ENCODE measurements around the gene P3H3. TPM values are rescaled to one million over a fixed set of nuclear protein-coding genes. Genes with fewer than 3 reads are reported as not detected.

The P3H3 gene
- total and polyA plus RNA-seq, 9 of the 15 experiments (the other 6 are each of a cell fraction or from before 2014, with no cell fraction given) = 0.03 to 15.0 (median 4.8) TPM

DNA sequence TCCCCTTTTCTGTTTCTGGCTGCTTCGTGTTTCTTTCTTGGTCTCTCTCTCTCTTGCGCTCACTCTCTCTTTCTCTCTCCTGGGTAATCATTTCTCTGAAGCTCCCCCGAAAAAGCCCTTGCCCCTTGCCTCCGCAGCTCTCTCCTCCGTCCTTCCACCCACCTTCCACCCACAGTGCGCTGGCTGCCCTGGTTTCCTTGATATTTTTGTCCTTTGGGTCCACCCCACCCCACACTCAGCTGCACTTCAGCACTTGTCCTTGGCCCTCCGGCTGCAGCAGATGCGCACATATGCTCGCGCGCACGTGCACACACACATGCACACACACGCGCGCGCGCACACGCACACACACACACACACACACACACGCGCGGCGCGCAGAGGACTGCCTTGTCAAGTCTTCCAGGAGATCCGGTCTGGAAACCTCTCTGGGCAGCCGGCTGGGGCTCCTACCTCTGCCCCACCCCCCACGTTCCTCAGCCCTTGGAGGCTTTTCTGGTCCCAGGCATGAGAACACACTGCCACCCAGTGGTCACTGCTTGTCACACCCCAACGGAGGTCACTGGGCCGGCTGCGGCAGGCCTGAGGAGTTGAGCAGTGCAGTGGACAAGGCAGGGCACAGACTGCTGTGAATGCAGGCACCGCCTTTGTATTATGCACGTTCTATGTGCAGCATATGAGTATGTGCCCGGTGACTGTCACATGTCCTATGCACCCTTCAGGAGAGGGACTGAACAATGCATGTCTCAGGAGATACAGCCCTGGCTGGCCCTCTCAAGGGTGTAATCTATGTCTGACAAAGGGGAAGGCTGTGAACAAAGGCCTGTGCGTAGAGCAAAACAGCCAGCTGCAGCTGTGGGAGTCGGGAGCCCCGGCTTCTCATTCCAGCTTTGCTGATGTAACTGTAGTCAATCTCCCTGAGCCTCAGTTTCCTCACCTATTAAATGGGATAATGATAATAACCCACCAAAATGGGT is 49.3 kb upstream of the P3H3 start (continued):
- TF ChIP-seq MTA3 (IDR thresholded peaks at IDR 0.05; ENCODE audit: borderline replicate concordance) (0 out of 2 replicates have a peak, but pooled peaks have one; percentile 46), MCM3 (IDR thresholded peaks at IDR 0.05) (no peak), SNRNP70 (optimal IDR thresholded peaks at IDR 0.05; ENCODE audit: low read depth, low read length) (no peak), ZNF699 (CRISPR knock-in tag; IDR thresholded peaks at IDR 0.05; ENCODE audit: insufficient replicate concordance) (no peak), YBX1 (IDR thresholded peaks at IDR 0.05) (no peak), RFX7 (CRISPR knock-in tag; IDR thresholded peaks at IDR 0.05) (no peak), POLR2G (IDR thresholded peaks at IDR 0.05; ENCODE audit: low read depth, low read length) (peak; percentile 64), ZNF316 (IDR thresholded peaks at IDR 0.05) (no peak), TEAD1 (CRISPR knock-in tag; IDR thresholded peaks at IDR 0.05) (peak in 1 of 2 experiments; percentile 70; a peak in 1 of 4 replicates), MXI1 (IDR thresholded peaks at IDR 0.05; ENCODE audit: low read depth, low read length) (no peak), ZNF174 (CRISPR knock-in tag; IDR thresholded peaks at IDR 0.05) (no peak), MAFG (tag; conservative IDR thresholded peaks at IDR 0.05) (no peak), GABPB2 (CRISPR knock-in tag; conservative IDR thresholded peaks at IDR 0.05) (no peak), POLR3G (IDR thresholded peaks at IDR 0.05; ENCODE audit: extremely low read depth, insufficient read length, insufficient replicate concordance) (no peak)
- TF ChIP-seq, protein P1, sequence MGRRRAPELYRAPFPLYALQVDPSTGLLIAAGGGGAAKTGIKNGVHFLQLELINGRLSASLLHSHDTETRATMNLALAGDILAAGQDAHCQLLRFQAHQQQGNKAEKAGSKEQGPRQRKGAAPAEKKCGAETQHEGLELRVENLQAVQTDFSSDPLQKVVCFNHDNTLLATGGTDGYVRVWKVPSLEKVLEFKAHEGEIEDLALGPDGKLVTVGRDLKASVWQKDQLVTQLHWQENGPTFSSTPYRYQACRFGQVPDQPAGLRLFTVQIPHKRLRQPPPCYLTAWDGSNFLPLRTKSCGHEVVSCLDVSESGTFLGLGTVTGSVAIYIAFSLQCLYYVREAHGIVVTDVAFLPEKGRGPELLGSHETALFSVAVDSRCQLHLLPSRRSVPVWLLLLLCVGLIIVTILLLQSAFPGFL (CRISPR knock-in tag; IDR thresholded peaks at IDR 0.05) = no peak
- TF ChIP-seq, protein P2, sequence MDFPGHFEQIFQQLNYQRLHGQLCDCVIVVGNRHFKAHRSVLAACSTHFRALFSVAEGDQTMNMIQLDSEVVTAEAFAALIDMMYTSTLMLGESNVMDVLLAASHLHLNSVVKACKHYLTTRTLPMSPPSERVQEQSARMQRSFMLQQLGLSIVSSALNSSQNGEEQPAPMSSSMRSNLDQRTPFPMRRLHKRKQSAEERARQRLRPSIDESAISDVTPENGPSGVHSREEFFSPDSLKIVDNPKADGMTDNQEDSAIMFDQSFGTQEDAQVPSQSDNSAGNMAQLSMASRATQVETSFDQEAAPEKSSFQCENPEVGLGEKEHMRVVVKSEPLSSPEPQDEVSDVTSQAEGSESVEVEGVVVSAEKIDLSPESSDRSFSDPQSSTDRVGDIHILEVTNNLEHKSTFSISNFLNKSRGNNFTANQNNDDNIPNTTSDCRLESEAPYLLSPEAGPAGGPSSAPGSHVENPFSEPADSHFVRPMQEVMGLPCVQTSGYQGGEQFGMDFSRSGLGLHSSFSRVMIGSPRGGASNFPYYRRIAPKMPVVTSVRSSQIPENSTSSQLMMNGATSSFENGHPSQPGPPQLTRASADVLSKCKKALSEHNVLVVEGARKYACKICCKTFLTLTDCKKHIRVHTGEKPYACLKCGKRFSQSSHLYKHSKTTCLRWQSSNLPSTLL (IDR thresholded peaks at IDR 0.05) = no peak
- TF ChIP-seq, protein P3, sequence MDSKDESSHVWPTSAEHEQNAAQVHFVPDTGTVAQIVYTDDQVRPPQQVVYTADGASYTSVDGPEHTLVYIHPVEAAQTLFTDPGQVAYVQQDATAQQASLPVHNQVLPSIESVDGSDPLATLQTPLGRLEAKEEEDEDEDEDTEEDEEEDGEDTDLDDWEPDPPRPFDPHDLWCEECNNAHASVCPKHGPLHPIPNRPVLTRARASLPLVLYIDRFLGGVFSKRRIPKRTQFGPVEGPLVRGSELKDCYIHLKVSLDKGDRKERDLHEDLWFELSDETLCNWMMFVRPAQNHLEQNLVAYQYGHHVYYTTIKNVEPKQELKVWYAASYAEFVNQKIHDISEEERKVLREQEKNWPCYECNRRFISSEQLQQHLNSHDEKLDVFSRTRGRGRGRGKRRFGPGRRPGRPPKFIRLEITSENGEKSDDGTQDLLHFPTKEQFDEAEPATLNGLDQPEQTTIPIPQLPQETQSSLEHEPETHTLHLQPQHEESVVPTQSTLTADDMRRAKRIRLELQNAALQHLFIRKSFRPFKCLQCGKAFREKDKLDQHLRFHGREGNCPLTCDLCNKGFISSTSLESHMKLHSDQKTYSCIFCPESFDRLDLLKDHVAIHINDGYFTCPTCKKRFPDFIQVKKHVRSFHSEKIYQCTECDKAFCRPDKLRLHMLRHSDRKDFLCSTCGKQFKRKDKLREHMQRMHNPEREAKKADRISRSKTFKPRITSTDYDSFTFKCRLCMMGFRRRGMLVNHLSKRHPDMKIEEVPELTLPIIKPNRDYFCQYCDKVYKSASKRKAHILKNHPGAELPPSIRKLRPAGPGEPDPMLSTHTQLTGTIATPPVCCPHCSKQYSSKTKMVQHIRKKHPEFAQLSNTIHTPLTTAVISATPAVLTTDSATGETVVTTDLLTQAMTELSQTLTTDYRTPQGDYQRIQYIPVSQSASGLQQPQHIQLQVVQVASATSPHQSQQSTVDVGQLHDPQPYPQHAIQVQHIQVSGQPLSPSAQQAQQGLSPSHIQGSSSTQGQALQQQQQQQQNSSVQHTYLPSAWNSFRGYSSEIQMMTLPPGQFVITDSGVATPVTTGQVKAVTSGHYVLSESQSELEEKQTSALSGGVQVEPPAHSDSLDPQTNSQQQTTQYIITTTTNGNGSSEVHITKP (IDR thresholded peaks at IDR 0.05; ENCODE audit: partially characterized antibody) = no peak
- TF ChIP-seq, protein P4, sequence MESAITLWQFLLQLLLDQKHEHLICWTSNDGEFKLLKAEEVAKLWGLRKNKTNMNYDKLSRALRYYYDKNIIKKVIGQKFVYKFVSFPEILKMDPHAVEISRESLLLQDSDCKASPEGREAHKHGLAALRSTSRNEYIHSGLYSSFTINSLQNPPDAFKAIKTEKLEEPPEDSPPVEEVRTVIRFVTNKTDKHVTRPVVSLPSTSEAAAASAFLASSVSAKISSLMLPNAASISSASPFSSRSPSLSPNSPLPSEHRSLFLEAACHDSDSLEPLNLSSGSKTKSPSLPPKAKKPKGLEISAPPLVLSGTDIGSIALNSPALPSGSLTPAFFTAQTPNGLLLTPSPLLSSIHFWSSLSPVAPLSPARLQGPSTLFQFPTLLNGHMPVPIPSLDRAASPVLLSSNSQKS (CRISPR knock-in tag; IDR thresholded peaks at IDR 0.05) = no peak
- TF ChIP-seq, protein P5, sequence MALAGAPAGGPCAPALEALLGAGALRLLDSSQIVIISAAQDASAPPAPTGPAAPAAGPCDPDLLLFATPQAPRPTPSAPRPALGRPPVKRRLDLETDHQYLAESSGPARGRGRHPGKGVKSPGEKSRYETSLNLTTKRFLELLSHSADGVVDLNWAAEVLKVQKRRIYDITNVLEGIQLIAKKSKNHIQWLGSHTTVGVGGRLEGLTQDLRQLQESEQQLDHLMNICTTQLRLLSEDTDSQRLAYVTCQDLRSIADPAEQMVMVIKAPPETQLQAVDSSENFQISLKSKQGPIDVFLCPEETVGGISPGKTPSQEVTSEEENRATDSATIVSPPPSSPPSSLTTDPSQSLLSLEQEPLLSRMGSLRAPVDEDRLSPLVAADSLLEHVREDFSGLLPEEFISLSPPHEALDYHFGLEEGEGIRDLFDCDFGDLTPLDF (CRISPR knock-in tag; IDR thresholded peaks at IDR 0.05) = no peak

Data from K562 (cell line).